ENCODE results near the gene SLC6A12.

The SLC6A12 gene

GRCh38 chr12:213527-213932 is 427 bp downstream of the SLC6A12 start:
- no peak for DNase-seq

DNA sequence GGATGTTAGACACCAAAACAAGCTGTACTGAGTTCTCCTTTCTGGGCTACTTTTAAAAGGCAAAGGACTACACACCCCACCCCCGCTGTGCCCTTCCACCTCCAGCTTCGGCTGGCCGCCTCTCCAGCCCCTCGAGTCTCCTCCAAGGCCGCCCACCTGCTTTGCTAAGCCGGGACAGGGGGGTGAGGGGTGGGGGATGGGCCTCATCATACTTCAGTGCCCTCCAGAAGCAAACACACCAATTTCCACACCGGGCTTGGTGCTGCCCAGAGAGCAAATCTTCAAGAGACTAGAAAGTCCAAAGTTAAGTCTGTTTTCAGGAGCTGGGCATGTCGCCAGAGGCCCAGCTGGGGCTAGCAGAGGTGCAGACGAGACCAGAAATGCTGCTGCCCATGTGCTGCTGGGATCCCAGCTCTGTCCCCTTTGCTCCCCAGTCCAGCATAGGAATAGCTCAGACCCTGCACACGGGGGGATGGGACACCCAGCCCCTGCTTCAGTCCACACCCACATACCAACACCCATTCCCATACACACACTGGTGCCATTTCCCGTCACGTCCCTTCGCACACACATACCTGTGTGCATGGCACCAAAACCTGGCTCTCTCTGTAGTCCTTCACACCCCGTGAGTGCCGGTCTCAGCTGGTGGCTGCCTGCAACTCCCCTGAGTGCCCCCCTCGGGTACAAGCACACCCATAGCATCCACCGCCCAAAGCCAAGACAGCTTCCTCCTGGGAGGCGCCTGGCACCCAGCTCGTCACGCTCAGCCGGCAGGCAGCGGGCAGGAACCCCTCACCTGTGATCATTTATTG is 1.0 kb downstream of the SLC6A12 start:
- DNase-seq = no peak

DNA sequence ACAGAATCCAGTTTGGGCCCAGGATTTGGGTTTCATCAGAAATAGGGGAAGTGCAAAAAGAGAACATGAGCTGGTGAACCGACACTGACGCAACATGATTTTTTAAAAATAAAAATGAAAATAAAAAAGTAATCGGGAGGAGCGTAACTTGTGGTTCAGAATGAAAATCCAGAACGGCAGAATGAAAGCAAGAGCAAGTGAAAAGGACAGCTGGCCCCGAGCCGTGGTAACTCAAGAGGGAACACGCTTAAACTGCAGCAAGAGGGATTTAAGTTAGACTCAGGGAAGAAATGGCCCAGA is 1.6 kb downstream of the SLC6A12 start:
- no peak for DNase-seq

DNA sequence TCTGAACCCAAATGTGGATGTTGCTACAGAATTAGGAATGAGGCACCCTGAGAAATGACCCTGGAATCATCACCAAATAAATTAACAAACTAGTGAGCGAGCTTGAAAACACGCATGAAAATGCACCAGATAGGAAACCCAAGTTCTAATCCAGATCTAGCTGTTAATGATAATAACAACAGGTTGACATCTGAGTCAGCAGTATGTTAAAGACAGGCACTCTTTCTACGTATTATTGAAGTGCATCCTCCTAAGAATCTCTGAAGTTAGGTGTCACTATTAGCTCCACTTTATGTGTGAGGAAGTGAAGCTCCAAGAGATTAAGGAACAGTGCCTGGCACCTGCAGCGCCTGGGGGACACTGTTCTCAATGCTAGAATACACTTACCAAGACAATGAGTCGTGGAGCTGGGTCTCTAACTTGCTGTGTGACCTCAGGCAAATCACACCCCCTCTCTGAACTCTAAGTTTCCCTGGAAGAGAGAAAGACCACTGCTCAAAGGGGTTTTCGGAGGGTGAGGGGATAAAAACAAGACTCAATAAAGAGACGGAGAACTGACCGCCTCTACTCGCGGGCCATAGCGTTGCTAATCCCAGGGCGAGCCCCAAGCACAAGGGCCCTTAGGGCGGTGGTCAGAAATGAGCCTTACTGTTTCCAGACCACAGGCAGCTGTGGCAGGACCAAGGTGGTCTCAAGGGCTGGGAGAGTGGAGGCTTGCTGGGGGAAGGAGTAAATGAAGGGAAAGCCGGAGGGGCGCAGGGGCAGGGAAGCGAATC is 2.1 kb downstream of the SLC6A12 start:
- DNase-seq = no peak

GRCh38 chr12:211142-211465 is 2.9 kb downstream of the SLC6A12 start:
- no peak for DNase-seq

DNA sequence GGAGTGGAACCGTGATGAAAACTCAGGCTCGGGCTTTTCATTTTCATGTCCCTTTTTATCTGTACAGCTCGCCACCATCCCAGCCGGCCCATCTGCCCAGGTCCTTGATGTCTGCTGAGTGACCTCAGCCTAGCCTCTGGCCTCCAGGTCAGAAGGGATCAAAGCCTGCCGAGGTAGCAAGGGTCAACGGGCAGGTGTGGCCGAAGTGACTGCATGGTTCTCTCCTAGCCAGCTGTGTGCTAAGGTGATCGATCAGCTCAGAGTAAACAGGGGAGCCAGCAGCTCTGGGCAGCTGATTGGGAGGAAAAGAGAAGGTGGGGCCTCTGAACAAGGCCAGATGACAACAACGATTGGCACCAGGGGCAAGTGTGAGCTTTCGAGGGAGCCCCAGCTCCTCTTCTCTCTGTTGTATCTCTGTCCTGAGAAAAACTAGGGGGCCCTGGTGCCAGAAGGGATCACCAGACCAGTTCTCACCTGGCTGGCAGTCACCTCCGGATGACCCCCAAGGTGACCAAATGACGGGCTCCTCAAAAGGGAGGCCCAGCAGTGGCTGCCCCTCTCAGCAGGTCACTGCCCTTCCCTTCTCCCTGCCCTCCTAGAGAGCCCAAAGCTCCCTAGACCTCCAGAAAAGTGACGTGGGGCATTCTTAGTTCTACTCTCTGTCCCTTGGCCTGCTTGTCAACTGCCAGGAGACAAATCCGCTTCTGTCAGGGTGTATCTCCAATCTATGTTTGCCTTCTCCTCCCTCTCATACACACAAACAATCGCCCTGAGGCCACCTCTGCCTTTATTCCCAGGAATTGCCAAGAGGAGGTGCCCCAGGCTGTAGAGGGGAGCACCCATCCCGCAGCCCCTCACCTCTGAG is 3.4 kb downstream of the SLC6A12 start:
- DNase-seq = no peak

DNA sequence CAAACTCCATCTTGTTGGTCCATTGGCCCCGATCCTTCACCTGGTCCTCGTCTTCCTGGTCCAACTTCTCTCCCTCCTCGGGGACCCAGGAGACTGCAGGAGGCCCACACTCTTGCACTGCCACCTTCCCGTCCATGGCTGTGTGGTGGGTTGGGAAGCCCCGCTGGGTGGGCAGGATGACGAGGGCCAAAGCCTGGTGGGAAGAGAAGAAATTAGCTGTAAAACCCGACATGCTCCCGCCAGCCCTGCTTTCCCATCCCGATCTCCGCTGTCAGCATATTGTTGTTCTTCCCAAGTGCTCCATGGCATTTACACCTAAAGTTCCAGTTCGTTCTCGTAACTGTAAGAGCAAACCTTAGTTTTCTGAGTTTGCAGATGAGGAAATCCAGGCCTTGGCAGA is 4.1 kb downstream of the SLC6A12 start:
- no peak for DNase-seq

- DNase-seq = no peak
Observed at GRCh38 chr12:209246-209645, 4.7 kb downstream of the SLC6A12 start.

DNA sequence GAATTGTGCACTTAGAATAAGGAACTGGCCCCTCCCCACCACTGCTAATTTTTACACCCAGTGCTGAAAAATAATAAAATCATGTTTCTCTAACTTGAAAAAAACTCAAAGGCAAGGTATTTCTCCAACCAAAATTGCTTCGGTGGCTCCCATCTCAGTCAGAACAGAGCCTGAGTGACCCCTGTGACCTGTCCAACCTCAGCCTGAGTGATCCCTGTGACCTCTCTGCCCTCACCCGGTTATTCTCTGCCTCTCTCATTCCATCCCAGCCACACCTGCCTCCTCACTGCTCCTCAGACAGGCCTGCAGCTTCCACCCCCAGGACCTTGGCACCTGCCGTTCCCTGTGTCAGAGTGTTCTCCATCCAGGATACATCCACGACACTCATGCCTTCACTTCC is 5.1 kb downstream of the SLC6A12 start:
- DNase-seq = no peak

DNA sequence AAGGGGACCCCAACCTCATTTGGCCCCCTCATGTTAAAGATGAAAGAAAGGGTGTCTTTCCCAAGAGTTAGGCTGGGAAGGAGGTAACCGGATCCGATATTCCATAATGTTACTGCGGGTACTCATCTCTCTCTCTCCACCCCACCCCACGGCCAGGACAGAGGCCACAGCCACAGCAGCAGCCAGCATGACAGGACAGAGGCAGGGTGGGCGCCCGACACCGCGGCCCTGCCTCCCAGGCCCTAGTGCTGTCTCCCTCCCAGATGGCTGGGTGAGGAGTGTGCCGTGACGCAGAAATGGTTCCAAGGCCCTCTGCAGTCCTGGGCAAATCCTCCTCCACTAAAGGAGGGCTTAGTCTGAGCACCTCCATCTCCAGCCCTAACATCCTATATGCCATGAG is 6.2 kb downstream of the SLC6A12 start:
- no peak for DNase-seq

DNA sequence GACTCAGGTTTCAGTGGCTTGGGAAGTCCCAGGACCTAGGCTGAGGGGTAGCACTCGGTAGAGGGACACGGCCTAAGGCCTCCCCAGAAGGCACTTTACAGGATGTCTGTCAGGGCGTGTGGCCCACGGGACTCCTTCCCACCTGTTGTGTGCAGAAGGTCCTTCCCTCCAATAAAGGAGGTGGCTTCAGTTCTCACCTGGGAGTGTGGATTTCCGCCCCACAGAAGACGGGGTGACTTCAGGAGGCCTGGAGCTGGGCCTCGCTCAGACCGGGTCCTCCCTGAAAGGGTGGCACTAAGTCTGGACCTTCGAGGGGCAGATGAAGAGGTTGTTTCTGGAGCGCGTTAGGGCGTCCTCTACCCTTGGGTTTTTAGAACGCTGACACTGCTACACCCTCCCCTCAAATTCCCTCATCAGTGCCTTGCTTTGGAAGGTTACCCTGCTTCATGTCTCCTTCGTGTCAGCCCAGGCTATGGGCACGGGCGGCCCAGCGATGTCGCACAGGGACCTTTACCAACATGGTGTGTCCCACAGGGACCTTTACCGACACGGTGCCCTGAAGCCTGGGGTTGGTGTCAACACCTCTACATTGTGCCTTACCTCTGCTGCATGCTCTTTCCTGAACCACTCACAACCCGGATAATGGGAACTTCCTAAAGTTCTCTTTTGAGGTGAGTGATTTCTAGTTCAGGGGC is 7.1 kb downstream of the SLC6A12 start:
- no peak for DNase-seq

DNA sequence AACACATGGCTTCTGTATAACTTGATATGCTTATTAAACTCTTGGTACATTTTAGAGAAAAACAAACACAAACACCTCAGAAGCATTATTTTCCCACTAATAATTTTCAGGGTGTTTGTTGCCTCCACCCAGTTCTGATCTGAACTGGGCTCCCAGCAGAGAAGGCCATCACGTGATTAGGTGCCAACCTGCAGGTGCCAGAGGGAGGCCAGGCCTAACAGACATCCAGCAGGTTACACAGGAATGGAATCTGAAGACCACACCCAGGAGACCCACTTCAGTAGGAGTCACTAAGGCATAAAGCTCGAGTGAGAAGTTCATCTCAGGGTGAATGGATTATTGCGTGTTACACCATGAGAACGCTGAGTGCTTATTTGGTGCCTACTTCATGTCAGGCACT is 8.9 kb downstream of the SLC6A12 start:
- no peak for DNase-seq

- DNase-seq = no peak
Observed at GRCh38 chr12:204261-204678, 9.7 kb downstream of the SLC6A12 start.

GRCh38 chr12:203462-204260 is 10.3 kb downstream of the SLC6A12 start:
- no peak for DNase-seq

DNA sequence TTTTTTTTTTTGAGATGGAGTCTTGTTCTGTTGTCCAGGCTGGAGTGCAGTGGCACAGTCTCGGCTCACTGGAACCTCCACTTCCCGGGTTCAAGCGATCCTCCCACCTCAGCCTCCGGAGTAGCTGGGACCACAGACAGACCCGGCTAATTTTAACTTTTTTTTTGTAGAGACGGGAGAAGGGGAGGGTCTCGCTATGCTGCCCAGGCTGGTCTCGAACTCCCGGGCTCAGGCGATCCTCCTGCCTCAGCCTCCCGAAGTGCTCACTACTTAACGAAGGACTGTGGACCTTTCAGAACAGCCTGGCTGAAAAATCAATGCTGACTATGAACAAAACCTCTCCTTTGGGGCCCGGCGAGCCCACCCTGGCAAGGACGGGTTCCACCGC is 10.9 kb downstream of the SLC6A12 start:
- DNase-seq = no peak

- no peak for DNase-seq
Observed at GRCh38 chr12:202081-202731, 11.8 kb downstream of the SLC6A12 start.

- DNase-seq = no peak
Observed at GRCh38 chr12:201361-201760, 12.6 kb downstream of the SLC6A12 start.

DNA sequence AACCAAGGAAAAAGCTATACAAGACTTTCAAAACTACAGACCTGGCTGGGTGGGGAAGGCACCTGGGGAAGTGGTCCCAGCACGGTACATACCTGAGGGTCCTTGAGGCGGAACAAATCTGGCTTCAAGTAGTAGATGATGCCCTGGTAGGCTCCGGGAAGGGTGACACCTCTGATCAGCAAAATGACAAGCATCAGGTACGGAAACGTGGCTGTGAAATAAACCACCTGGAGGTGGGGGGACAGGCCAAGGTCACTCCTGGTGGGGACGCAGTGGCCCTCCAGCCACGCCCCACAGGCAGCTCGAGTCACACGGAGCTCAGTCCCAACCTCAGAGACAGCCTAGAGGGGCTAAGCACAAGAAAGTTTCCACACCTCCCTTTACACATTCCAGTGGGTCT is 15.3 kb downstream of the SLC6A12 start:
- no peak for DNase-seq

DNA sequence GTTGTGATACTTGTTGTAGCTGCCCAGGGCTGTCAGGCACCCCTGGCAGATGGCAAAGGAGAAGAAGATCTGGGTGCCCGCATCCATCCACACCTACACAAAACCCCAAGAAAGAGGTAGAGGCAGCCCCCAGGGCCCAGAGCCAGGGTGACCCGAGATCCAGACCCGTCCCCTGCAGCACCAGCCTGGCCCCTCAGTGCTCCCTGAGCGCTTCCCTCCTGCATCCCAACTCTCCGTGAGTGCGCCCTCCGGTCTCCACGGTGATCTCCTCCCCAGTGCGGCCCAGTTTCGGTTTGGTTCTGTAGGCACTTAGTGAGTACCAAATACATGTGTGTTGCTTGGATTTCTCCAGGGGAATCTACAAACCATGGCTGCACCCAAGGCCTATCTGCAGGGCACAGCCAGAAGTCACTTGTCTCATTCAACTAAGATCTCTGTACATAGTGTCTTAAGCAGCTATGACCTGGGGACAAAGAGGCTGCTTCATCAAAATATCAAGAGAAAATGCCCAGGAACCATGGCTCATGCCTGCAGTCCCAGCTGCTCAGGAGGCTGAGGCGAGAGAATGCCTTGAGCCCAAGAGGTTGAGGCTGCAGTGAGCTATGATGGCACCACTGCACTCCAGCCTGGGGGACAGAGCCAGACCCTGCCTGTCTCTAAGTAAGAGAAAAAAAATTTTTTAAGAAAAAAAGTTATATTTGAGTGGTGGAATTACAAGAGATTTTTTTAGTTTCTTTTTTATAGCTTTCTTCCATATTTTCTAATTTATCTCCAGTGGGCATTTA is 15.9 kb downstream of the SLC6A12 start:
- DNase-seq = no peak

DNA sequence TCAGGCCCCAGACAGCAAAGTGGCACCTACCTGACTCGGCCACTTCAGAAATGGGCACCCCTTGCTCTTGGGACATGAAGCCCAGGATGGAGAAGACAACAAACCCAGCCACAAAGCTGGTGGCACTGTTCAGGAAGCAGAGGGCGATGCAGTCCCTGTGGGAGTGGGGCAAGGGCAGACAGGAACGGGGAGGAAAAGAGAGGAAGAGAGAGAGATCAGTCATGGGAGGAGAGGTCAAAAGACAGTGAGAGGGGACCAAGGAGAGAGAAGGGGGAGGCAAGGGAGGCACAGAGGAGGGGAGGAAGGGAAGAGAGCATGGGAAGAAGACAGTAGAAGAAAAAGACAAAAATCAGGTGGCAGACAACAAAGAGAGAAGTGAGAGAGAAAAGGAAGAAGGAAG is 16.6 kb downstream of the SLC6A12 start:
- no peak for DNase-seq

GRCh38 chr12:196436-196835 is 17.5 kb downstream of the SLC6A12 start:
- DNase-seq = no peak

Measured in activated CD8-positive, alpha-beta memory T cell treated with anti-CD3 and anti-CD28 coated beads, Interleukin-2, amount 50 U/mL, for 48 hours (primary cell).